ENCODE results near the gene TXNRD2. TPM values are rescaled to one million over a fixed set of nuclear protein-coding genes. Genes with fewer than 3 reads are reported as not detected.

TXNRD2 gene
- total and polyA plus RNA-seq, 2 donors from 2014 or later = 28.6 to 50.6 TPM

DNA sequence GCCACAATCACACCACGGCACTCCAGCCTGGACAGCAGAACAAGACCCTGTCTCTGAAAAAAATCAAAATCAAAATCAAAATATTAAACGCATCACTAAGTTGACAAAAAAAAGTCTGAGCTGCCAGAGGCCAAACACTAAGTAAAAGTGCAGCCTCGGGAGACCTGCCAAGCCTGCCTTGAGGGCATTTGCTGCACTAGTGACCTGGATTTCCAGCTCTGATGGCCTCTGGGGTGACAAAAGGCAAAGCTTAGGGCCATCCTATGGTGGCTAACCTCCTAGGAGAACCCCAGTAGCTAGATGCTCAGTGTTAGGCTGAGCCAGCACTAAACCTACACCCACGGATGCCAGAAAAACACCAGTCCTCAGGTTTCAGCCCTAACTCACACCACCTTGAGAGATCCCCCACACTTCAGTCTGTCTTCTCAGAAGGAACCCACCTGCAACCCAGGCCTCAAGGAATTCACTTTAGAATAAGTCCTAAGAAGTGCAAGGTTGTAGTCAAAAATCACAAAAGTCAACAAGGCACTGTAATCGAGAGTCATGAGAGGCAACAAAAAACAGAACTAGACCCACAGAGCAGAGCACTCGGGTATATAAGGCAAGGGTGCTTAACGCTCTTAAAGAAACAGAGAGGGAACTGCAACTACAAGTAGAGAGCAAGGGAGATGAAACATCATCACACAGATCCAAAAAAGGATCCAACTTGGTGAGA lies 115.6 kb downstream of the TXNRD2 start:
- no peaks in the 10 kb centered on the region for H3K27me3 ChIP-seq (ENCODE audit: control insufficient read depth, insufficient read depth, low read length)
- TF ChIP-seq, protein P1, sequence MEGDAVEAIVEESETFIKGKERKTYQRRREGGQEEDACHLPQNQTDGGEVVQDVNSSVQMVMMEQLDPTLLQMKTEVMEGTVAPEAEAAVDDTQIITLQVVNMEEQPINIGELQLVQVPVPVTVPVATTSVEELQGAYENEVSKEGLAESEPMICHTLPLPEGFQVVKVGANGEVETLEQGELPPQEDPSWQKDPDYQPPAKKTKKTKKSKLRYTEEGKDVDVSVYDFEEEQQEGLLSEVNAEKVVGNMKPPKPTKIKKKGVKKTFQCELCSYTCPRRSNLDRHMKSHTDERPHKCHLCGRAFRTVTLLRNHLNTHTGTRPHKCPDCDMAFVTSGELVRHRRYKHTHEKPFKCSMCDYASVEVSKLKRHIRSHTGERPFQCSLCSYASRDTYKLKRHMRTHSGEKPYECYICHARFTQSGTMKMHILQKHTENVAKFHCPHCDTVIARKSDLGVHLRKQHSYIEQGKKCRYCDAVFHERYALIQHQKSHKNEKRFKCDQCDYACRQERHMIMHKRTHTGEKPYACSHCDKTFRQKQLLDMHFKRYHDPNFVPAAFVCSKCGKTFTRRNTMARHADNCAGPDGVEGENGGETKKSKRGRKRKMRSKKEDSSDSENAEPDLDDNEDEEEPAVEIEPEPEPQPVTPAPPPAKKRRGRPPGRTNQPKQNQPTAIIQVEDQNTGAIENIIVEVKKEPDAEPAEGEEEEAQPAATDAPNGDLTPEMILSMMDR (IDR thresholded peaks at IDR 0.05; ENCODE audit: borderline replicate concordance, extremely low read depth, insufficient read depth) = no peak
- H3K4me3 ChIP-seq (ENCODE audit: low read length in 3 of 3) = no peak overlapping the region
- H3K27ac ChIP-seq (ENCODE audit: low read depth in 2 of 2, low read length in 2 of 2) = no peak overlapping the region
- no peak overlapping the region for H3K9ac ChIP-seq (ENCODE audit: low read length in 3 of 3)
- FAIRE-seq (no peak), DNase-seq (no peak)
- intact Hi-C loops (cut with DNase I) = no loop called here
- no peaks in the 10 kb centered on the region for H3K36me3 ChIP-seq (ENCODE audit: control insufficient read depth in 2 of 3, insufficient read depth in 3 of 3, low read length in 3 of 3)
- peaks cover 0 to 2% (median 0%) of the 10 kb centered on the region in 3 donors for H3K9me3 ChIP-seq (ENCODE audit: control insufficient read depth in 2 of 3, insufficient read depth in 1 of 3, low read length in 3 of 3)
- no peaks in the 10 kb centered on the region for H3K4me1 ChIP-seq (ENCODE audit: control insufficient read depth in 2 of 3, insufficient read depth in 2 of 3, low read depth in 1 of 3, low read length in 3 of 3)

Small RNAs within 50 kb of the gene (microRNA-seq; reads per million reads assigned to microRNA genes)
- not detected for gene MIR4761

Other genes with a start within 250 kb of the TXNRD2 start
- 10.4 TPM for gene SEPTIN5, start 227.3 kb downstream of the TXNRD2 start, total RNA-seq
- 13.0 TPM for gene SEPTIN5, start 227.3 kb downstream of the TXNRD2 start, polyA plus RNA-seq (ENCODE audit: insufficient read depth, low read depth, low replicate concordance)
- gene GP1BB, start 218.3 kb downstream of the TXNRD2 start, total RNA-seq = 1.9 TPM
- 4.1 TPM for gene GP1BB, start 218.3 kb downstream of the TXNRD2 start, polyA plus RNA-seq (ENCODE audit: insufficient read depth, low read depth, low replicate concordance)
- gene TBX1, start 181.0 kb downstream of the TXNRD2 start, total RNA-seq = 5.5 TPM
- gene TBX1, start 181.0 kb downstream of the TXNRD2 start, polyA plus RNA-seq (ENCODE audit: insufficient read depth, low read depth, low replicate concordance) = 0.45 TPM
- gene GNB1L, start 86.9 kb downstream of the TXNRD2 start, total RNA-seq = 4.4 TPM
- 4.0 TPM for gene GNB1L, start 86.9 kb downstream of the TXNRD2 start, polyA plus RNA-seq (ENCODE audit: insufficient read depth, low read depth, low replicate concordance)
- gene RTL10, start 86.9 kb downstream of the TXNRD2 start, total RNA-seq = 16.7 TPM
- gene RTL10, start 86.9 kb downstream of the TXNRD2 start, polyA plus RNA-seq (ENCODE audit: insufficient read depth, low read depth, low replicate concordance) = 8.8 TPM
- 118 TPM for gene COMT, start within 50 bp of the TXNRD2 start, total RNA-seq
- gene COMT, start within 50 bp of the TXNRD2 start, polyA plus RNA-seq (ENCODE audit: insufficient read depth, low read depth, low replicate concordance) = 244 TPM
- gene ARVCF, start 75.0 kb upstream of the TXNRD2 start, total RNA-seq = 21.9 TPM
- gene ARVCF, start 75.0 kb upstream of the TXNRD2 start, polyA plus RNA-seq (ENCODE audit: insufficient read depth, low read depth, low replicate concordance) = 16.0 TPM
- gene TANGO2, start 79.3 kb upstream of the TXNRD2 start, total RNA-seq = 27.7 TPM
- 37.3 TPM for gene TANGO2, start 79.3 kb upstream of the TXNRD2 start, polyA plus RNA-seq (ENCODE audit: insufficient read depth, low read depth, low replicate concordance)
- 40.1 TPM for gene DGCR8, start 138.4 kb upstream of the TXNRD2 start, total RNA-seq
- 12.2 TPM for gene DGCR8, start 138.4 kb upstream of the TXNRD2 start, polyA plus RNA-seq (ENCODE audit: insufficient read depth, low read depth, low replicate concordance)
- gene RANBP1, start 174.3 kb upstream of the TXNRD2 start, total RNA-seq = 67.2 TPM
- 80.5 TPM for gene RANBP1, start 174.3 kb upstream of the TXNRD2 start, polyA plus RNA-seq (ENCODE audit: insufficient read depth, low read depth, low replicate concordance)
- 50.0 TPM for gene TRMT2A, start 175.4 kb upstream of the TXNRD2 start, total RNA-seq
- gene TRMT2A, start 175.4 kb upstream of the TXNRD2 start, polyA plus RNA-seq (ENCODE audit: insufficient read depth, low read depth, low replicate concordance) = 37.3 TPM
- 57.1 TPM for gene ZDHHC8, start 190.0 kb upstream of the TXNRD2 start, total RNA-seq
- 18.8 TPM for gene ZDHHC8, start 190.0 kb upstream of the TXNRD2 start, polyA plus RNA-seq (ENCODE audit: insufficient read depth, low read depth, low replicate concordance)
- gene CCDC188, start 209.2 kb upstream of the TXNRD2 start, total RNA-seq = 2.8 TPM
- 0.54 TPM for gene CCDC188, start 209.2 kb upstream of the TXNRD2 start, polyA plus RNA-seq (ENCODE audit: insufficient read depth, low read depth, low replicate concordance)